Measurements from ENCODE around the gene ITGB7.

ITGB7 gene

DNA sequence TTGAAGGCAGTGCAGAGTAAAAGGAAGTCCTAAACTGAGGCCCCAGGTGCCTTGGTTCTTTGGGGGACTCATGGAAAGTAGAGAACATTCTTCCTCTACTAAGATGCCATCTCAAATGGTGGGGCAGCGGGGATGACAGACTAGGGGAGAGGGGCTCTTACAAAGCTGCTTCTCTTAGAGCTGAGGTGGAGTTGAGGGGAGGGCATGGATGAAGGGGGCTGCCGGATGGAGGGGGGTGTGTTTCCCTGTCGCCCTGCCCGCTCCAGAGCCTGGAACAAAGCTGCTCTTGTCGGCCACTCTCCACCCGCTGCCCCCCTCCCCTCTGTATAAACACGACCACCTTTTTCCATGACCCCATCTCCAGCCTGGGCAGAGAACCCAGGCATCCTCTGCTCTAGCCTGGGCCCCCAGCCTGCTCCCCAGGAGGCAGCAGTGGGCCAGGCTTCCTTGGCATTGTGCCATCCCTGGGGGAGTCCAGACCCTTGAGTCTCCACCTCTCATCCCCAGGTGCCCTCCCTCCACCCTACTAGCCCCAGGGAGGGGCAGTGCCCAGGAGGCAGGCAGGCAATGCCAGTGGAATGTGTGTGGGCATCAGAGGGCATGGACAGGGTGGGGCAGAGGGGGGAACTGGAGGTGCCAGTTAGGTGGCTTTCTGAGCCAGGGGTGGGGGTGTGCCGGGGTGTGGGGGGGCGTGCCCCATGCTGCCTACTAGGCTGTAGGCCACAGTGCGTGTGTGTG is 23.2 kb upstream of the ITGB7 start:
- DNase-seq = no peak

DNA sequence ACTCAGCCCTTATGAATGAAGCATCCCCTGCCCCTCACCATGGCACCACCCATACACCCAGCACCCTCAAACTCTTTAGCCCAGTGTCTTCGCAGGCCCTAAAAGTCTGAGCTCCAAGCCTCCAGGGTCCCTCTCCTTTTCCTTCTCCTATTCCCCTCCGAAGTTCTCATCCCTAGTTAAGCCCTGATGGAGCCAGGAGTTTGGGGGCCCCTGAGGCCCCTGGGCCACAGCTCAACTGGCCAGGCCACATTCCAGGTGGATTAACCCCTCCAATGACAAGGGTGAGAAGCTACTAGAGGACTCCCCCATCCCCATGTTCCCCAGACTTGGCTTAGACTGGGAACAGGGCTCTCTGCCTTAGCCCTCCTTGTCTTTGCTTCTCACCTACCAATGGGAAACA is 22.4 kb upstream of the ITGB7 start:
- no peak for DNase-seq

DNA sequence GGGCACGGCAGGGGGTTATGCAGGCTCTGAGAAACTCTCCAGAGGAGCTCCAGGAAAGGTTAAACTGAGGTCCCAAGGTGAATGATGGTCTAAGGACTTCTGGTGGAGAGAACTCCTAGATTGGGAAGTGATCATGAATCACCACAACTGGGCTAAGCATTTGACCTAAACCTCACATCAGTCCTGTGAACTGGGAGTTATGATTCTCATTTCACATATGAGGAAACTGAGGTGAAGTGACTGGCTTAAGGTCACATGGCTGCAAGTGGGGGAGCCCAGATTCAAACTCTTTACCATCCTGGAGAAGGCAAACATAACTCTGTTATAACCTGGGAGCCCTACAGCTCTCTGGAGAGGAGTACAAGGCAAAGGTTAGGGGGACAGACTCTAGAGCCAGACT is 20.8 kb upstream of the ITGB7 start:
- DNase-seq = peak in 1 of 2 donors; percentile 47

DNA sequence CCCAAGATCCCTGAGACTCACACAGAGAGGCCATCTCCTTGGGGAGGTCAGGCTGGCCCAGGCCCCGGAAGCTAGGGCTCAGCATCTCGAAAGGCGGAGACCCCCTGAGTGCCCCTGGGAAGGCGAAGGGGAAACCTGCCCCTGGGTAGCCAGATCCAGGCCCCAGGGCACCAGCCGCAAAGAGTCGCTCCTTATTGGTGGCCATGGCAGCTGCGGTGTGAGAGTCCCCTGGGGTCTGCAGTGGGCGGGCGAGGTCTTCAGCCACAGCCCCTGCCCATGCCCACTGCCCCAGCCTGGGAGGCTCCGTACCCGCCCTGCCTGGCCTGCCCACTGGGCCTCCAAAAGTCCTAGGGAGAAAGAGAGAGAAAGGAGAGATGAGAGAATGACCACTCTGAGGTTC is 20.3 kb upstream of the ITGB7 start:
- no peak for DNase-seq

DNA sequence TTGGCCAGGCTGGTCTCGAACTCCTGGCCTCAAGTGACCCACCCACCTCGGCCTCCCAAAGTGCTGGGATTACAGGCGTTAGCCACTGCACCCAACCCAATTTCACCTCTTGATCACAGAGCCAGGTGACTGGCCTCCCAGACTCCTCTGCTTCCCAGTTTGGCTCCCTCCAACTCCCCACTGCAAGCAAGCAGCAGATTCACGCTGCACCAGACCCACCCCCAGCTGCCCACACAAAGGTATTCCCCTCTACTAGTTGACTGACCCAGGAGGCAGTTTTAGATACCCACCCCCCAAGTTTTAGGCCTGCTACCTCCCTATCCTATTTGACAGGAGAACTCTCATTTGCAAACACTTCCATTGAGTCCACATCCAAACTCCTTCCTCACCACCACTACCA is 19.8 kb upstream of the ITGB7 start:
- no peak for DNase-seq

DNA sequence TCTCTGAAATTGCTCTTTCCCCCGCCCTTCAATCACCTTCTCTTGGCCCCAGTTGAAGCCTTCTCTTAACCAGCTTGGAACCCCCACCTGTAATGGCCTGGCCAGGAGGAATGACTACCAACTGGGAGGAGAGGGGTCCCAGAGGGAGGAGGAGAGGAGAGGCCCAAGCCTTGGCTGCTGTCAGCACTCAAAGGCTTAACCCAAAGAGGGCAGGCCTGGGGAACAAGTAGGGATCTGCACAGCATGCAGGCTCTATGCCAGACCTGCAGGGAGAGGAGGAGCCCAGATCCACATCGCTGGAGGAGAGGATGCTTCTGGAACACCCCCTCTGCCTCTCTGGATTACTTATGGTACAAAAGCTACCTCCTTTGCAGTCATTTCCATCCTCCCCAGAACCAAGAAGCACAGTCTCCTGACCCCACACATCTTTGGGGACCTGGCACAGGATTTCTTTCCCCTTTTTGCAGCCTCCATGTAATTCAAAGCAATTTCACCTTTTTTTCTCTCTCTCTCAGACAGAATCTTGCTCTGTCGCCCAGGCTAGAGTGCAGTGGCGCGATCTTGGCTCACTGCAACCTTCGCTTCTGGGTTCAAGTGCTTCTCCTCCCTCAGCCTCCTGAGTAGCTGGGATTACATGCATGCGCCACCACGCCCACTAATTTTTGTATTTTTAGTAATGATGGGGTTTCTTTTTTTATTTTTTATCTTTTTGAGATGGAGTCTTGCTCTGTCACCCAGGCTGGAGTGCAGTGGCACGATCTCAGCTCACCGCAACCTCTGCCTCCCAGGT is 18.8 kb upstream of the ITGB7 start:
- DNase-seq = no peak

DNA sequence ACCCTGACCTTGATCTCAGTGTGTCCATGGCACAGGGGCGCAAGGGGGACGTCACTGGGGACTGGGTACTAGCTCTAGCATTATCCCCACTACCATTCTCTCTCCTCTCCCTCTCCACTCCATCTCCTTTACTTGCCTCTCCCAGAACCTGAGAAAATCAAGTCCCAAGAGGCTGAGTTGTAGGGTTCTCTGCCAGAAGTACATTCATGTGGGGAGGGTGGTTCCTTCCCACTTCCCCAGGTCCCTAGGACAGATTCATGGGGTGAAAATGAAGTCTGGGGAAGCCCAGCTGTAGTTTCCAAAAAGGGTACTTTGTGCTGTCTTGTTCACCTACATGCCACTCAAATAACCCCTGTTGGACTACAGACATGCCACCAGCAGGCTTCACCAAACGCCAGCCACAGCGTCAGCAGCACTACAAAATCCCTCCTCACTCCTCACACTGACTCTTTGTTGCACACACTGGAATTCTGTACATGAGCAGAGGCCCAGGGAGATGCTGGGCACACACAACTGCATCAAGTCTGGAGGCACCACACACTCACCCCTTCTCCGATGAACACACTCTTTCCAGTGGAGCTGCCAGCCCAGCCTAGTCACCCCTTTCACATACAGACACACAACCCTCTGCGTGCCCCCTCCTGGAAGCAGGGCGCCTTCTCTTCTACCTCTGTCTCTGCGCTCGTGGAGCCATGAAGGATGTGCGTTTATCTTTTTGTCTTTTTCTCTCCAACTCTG is 18.0 kb upstream of the ITGB7 start:
- DNase-seq = no peak

DNA sequence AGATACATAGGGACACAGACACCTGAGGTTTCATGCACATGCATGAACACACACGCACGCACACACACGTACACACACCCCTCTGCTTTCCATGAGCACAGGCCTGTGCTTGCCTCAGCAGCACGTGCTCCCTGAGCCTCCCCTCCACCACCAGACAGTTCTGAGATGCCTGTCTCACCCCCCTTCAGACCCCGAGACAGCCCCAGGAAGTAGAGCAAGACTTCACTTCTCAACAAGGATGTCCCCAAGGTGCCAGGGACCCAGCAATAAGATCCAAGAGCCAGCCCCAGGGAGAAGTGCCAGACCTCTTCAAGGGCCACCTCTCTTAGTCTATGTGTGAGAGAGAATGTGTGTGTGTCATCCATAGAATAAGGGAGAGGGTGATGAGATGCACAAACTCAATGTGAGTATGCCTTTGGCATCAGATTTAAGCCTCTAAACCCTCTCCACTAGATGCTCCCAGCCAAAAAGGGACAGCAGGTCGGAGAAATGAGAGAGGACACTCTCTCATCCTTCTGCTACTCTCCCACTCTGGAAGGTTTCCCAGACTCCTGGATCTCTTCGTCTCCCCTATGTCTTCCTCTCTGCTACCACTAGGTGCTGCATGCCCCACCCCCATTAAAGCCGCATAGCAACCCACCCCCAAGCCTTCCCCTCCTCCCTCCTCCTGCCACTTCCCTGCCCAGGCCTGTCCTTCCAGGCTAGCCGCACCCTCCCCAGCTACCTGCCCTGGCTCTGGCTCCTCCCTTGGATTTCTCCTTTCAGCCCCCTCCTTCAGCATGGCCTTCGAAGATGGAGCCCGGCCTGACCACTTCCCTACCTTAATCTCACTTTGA is 17.2 kb upstream of the ITGB7 start:
- DNase-seq = no peak

DNA sequence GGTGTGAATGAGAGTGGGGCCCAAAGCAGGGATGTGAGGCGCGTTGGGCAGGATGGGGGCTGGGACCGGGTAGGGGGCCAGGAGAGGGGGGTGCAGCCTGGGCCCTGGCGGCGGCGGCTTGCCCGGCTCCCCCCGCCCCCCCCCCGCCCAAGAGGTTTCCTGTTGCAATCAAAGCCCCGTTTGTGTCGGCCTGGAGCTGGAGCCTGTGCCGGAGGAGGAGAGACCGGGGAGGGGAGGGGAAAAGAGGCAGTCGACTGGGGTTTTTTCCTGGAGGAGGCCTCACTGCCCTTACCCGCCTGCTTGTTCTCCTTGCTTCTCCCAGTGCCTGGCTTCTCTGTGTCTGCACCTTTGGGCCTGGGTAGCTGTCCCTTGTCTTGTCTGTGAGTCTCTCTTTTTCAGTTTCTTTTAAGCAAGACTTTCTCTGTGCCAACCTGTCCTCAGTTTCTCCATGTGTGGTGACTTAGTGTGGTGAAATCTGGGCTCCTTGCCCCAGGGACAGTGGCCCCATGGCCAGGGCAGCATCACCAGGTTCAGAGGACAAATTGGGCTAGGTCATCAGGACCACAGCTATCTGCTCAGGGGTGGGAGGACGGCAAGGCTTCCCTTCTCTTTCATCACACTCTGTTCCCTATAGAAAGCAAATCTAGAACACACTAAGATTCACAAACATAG is 16.5 kb upstream of the ITGB7 start:
- DNase-seq = peak in 1 of 2 donors; percentile 46

DNA sequence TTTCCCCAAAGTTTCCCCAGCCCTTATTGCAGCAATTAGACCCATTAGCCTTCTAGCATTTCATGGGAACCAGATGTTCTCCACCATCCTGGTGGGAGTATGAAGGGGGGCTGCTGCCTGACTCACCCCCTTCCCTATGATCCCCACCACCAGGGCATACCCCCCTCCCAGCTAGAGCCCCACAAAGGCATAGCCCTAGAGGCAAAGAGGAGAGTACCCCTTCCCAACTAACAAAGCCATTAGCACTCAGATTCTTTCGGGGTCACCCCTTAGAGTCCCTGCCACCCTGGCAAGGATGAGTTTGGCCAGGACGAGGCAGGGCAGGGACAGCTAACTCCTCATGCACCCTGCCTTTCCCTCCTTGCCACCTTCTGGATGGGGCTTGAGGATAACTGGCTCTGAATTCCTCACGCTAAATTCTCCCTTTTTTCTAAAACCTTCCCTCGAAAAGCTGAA is 15.8 kb upstream of the ITGB7 start:
- no peak for DNase-seq

DNA sequence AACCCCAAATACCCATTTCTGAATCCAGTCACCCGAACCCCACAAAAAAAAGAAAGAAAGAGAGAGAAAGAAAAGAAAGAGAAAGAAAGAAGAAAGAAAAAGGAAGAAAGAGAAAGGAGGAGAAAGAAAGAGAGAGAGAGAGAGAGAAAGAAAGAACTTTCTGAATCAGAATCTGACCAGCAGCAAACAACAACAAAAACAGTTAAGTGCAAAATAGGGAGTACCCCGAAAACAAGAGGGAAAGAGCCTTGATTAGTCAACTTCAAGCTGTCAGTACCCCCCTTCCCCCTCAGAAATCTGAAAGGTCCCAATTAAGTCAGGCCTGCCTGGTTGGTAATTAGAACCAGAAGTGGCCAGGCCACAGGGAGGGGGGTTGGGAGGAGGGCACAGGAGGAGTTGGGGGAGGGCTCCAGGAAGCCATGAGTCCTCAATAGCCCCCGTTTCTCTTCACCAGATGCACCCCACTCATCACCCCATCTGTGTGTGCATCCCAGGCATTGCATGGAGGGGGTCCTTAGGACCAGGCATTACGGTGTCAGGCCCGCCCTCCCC is 15.2 kb upstream of the ITGB7 start:
- no peak for DNase-seq

DNA sequence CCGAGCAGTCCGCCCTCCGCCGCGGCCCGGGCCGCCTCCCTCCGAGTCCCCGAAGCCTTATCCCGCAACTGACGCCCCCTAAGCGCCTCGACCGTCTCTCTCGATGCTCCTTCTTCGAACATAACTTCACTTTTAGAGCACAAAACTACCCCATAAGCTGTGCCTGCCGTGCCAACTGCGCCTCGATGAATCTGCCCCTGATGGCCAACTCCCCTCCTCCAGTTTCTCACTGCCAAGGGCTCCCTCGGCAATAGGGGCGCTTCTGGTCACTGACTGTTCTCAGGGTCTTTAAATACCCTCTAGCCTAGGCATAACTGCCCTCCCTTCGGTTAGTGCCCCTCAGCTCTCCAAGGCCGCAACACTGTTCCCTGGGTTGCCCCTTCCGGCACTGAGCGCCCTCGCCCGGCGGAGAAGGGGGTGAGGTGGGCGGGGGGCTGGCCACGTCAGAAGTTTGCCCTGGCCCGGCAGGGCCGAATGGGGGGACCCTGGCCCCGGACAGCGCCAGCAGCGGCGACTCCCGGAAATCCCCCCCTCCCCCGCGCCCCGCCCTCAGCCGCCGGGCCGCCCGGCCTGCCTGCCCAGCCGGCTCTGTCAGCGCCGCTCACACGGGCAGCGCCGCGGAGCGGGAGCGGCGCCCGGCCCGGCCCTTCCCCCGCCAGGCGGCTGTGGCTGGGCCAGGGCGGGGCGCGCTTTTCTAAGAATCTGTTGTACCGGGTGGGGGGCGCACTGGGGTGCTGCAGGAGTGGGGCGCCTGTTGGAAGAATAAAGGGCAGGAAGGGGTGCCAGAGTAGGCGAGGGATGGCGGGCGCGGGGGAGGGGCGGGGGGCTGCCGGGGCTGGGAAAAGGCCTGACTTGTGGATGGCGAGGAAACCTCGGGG is 14.4 kb upstream of the ITGB7 start:
- peak; percentile 19 to 64 for DNase-seq

DNA sequence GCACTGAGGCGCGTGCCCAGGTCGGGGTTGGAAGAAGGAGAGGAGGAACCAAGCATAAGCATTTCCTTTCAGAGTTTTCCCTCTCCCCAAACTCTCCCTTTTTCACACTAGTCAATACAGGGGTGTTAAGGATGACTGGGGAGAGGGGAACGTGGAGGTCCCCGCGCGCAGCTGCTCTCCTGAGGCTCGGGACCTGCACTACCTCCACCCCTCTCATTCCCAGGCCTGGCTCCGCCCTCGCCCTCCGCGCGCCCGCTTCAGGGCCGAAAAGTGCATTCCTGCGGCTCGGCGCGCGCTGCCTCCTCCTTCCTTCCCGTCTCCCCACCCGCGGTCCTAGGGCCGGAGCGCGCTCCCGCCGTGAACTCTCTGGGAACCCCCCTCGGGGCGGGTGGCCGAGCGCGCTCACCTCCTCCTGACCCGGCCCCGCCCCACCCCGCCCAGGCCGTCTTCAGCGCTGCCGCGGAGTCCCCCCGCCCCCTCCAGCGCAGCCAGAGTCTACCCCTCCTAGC is 13.7 kb upstream of the ITGB7 start:
- DNase-seq = peak; percentile 92 to 96

DNA sequence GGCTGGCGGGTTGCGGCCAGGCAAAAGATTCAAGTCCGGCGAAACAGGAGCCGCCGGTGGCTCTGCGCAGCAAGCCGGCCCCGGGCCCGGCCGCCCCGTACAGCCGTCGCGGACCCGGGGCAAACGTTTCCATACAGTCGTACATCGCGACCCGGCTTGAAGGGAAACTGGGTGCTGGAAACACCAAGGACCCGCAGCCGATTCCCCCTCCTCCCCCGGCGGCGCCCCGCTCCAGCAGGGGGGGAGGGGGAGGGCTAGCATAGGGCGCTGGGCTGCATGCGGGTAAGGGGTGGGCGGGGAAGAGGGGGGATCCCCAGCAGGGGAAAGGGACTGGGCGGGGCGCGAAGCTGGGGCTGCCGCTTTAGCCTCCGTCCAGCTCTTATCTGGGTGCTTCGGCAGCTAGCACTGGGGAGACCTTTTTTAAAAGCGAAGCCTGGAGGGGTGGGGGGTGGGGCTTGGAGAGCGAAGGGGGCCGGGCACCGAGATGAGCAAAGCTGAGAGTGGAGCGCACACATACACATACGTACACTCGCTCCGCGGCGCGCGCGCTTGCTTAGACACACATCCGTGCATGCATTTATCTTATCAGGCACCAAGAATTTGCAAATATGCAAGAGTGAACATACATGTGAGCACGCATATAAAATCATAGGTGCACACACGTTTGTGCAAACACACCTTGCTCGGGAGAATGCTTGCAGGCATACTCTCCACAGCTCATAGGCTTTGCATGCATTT is 13.1 kb upstream of the ITGB7 start:
- DNase-seq = peak; percentile 55 to 86

DNA sequence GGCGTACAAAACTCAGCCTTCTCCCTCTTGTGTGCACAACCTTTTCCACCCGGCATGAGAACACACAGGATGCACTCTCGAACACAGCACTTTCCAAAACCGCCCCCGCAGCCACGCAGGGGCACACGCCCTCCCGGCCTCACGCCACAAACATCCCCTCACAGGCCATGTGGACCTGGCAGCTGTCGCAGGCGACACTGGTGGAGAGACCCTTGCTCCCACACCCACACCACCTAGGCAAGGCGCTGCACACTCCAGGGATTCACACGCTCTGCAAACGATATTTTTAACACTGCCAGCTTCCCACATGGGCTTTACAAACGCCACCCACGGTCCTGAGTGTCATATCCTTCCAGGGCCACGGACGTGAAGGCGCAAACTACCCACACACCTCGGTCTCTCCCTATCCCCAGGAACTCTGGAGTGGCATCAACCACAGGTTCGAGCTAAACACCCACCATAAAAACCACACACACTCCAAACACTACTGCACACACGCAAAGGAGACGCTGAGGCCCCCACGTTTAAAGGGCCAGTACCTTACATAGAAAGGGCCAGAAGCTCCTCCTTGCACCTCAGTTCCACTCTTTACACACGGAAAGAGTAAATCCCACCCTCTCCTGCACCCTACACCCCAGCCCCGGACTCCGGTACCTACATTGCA is 12.4 kb upstream of the ITGB7 start:
- DNase-seq = peak; percentile 85 to 99

DNA sequence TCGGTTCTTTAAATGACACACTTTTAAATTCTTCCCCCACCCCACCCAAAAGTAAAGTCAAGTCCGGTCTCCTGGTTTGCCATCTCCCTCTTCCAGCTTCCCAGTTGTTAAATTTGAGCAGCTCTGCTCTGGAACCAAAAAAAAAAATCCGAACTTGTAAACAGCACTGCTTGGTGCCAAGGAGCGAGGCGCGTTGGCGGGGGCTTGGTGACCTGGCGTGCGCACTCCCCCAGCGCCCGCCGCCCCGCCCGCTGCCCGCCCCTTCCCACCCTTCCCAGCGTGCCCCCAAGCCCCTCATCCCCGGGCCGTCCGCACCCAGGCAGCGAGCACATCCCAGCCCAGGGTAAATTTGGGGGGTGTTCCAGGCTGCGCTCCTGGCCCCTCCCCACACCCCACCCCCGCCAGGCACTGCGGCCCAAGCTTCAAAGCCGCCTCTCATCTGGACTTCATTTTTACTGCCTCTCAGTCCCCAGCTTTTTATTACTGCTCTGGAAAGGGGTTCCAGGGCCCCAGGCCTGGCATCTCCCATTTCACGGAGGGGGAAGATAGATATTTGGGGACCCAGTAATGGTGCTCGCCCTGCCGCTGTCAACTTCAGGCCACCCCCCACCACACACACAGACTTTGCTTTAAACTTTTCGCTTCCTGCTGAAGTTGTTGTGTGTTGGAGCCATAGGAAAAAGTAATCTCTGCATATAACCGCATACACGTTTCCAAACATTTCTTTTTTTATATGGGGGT is 11.7 kb upstream of the ITGB7 start:
- DNase-seq = no peak

DNA sequence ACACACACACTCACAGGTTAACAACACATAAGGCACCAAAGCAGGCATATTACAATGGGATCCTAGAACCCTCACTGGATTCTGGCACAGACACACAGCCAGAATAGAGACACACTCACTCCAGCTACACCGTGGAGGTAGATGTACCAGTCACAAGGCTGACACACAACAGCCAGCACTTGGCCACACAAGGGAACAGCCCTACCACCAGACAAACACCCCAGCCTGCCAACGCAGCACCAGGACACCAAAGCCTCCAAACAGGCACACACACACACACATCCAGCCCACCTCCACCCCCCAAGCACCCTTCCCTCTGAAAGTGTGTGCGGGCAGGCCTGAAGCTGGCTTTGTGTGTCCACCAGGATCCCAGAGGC is 10.9 kb upstream of the ITGB7 start:
- no peak for DNase-seq
